ENCODE data around the gene KLHL34.

DNA sequence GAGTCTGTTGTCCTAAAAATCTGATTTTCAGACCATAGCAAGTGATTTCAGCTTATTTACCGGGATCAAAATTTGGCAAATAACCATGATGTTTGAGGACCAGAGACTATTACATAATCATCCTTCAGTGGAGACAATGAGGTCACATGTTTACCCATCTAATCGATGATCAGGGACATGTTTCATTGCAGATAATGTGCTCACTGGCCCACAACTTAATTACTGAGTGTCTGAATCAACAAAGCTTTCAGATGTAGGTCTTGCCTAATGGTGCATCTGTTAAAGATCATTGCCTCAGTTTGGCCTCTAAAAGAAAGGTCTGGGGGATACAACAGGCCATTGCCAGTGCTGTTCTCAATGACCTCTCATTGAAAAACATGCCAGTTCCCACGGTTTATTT is 42.8 kb upstream of the KLHL34 start:
- TF ChIP-seq, protein P1, sequence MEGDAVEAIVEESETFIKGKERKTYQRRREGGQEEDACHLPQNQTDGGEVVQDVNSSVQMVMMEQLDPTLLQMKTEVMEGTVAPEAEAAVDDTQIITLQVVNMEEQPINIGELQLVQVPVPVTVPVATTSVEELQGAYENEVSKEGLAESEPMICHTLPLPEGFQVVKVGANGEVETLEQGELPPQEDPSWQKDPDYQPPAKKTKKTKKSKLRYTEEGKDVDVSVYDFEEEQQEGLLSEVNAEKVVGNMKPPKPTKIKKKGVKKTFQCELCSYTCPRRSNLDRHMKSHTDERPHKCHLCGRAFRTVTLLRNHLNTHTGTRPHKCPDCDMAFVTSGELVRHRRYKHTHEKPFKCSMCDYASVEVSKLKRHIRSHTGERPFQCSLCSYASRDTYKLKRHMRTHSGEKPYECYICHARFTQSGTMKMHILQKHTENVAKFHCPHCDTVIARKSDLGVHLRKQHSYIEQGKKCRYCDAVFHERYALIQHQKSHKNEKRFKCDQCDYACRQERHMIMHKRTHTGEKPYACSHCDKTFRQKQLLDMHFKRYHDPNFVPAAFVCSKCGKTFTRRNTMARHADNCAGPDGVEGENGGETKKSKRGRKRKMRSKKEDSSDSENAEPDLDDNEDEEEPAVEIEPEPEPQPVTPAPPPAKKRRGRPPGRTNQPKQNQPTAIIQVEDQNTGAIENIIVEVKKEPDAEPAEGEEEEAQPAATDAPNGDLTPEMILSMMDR (IDR thresholded peaks at IDR 0.05) = no peak
- no peak for TF ChIP-seq POLR2A (IDR thresholded peaks at IDR 0.05)
- TF ChIP-seq POLR2AphosphoS5 (IDR thresholded peaks at IDR 0.05) = no peak

All from stomach (tissue), 4 donors.